Left kidney (tissue), 2 donors: ENCODE measurements around the gene LAMC2. TPM values are rescaled to one million over a fixed set of nuclear protein-coding genes. Genes with fewer than 3 reads are reported as not detected.
"Not testable (repeated sequence)": the region's sequence is repeated elsewhere in the genome, so short reads cannot be mapped to it uniquely, and the experiment has no call there.

Source experiments
- DNase-seq: peaks from one replicate; pipeline ENCODE4 v3.0.0-alpha.2; 2013
- polyA plus RNA-seq: library from polyadenylated mRNA; unstranded; fragments of 120-200 nt; gene quantifications from one replicate; pipeline ENCODE4 v1.2.1, GENCODE V29; 2013; ENCODE audit not compliant: insufficient read length

The LAMC2 gene
- polyA plus RNA-seq, 1 donor, result 7.1 TPM

GRCh38 chr1:183263886-183264602 lies 78.0 kb downstream of the LAMC2 start:
- no peak for DNase-seq

- no peak for DNase-seq
These were observed 81.8 kb downstream of the LAMC2 start for GRCh38 chr1:183267646-183268431.

GRCh38 chr1:183270541-183271141 lies 84.6 kb downstream of the LAMC2 start:
- DNase-seq, result no peak

- DNase-seq, result no peak
These were observed 86.4 kb downstream of the LAMC2 start for GRCh38 chr1:183272390-183272848.

- no peak for DNase-seq
These were observed 87.2 kb downstream of the LAMC2 start for GRCh38 chr1:183273300-183273699.

- DNase-seq, result not testable (repeated sequence)
These were observed 87.9 kb downstream of the LAMC2 start for GRCh38 chr1:183273984-183274383.

- DNase-seq, result no peak
These were observed 88.8 kb downstream of the LAMC2 start for GRCh38 chr1:183274836-183275235.

- no peak for DNase-seq
These were observed 89.3 kb downstream of the LAMC2 start for GRCh38 chr1:183275322-183275721.

- DNase-seq, result no peak
These were observed 90.5 kb downstream of the LAMC2 start for GRCh38 chr1:183276386-183277080.

- DNase-seq, result no peak
These were observed 92.0 kb downstream of the LAMC2 start for GRCh38 chr1:183277821-183278738.

GRCh38 chr1:183278739-183279591 lies 92.9 kb downstream of the LAMC2 start:
- DNase-seq, result no peak

GRCh38 chr1:183279835-183280234 lies 93.8 kb downstream of the LAMC2 start:
- no peak for DNase-seq

- DNase-seq, result no peak
These were observed 95.0 kb downstream of the LAMC2 start for GRCh38 chr1:183281039-183281438.

- DNase-seq, result peak; percentile 93
These were observed 95.6 kb downstream of the LAMC2 start for GRCh38 chr1:183281553-183282091.

GRCh38 chr1:183282101-183282855 lies 96.2 kb downstream of the LAMC2 start:
- DNase-seq, result no peak

- DNase-seq, result no peak
These were observed 97.2 kb downstream of the LAMC2 start for GRCh38 chr1:183283286-183283685.

- no peak for DNase-seq
These were observed 98.0 kb downstream of the LAMC2 start for GRCh38 chr1:183284086-183284485.

- no peak for DNase-seq
These were observed 99.2 kb downstream of the LAMC2 start for GRCh38 chr1:183285256-183285655.

GRCh38 chr1:183285746-183286145 lies 99.7 kb downstream of the LAMC2 start:
- no peak for DNase-seq
